K562 (cell line): ENCODE results near the gene FAM174C. TPM values are rescaled to one million over a fixed set of nuclear protein-coding genes. Genes with fewer than 3 reads are reported as not detected.

ENCODE experiments used
- CXXC5 ChIP-seq: fragments of 250-450 bp; sonication (Bioruptor Pico); IDR thresholded peaks from 2 replicates; pipeline ENCODE4 v1.8.0; 2022; ENCODE audit warnings: inconsistent platforms, mild to moderate bottlenecking, moderate library complexity
- EP300 ChIP-seq: IDR thresholded peaks from 2 replicates; pipeline ENCODE4 v1.6.1; 2012; ENCODE audit warnings: low read length, improper control_type of control experiment
- ESRRA ChIP-seq: fragments of 450-650 bp; IDR thresholded peaks from 2 replicates; pipeline ENCODE4 v1.6.1; 2014; ENCODE audit warnings: low read depth, mild to moderate bottlenecking, moderate library complexity, borderline replicate concordance
- HEY1 ChIP-seq: fragments of 250-450 bp; sonication (Bioruptor Pico); IDR thresholded peaks from 2 replicates; pipeline ENCODE4 v1.5.0; 2020; ENCODE audit warnings: mild to moderate bottlenecking, moderate library complexity, borderline replicate concordance
- HMGN3 ChIP-seq: IDR thresholded peaks from 2 replicates; pipeline ENCODE4 v1.6.1; 2011; ENCODE audit warnings: borderline replicate concordance, low read depth, mild to moderate bottlenecking, mixed read lengths, low read length; ENCODE audit not compliant: insufficient read length; ENCODE audit errors: extremely low read depth
- L3MBTL2 ChIP-seq: fragments of 450-650 bp; IDR thresholded peaks from 2 replicates; pipeline ENCODE4 v1.6.1; 2016; ENCODE audit warnings: mild to moderate bottlenecking, moderate library complexity
- MCM7 ChIP-seq, 2 experiments: fragments of 450-650 bp; IDR thresholded peaks; 2 replicates each; pipeline ENCODE4 v1.6.1; 2016 to 2018
- MEIS2 ChIP-seq: fragments of 450-650 bp; IDR thresholded peaks from 2 replicates; pipeline ENCODE4 v1.6.1; 2014; ENCODE audit warnings: mild to moderate bottlenecking; ENCODE audit not compliant: partially characterized antibody
- NRF1 ChIP-seq, 2 experiments: fragments of 450-650 bp; IDR thresholded peaks in 1 of 2; conservative IDR thresholded peaks in 1 of 2; 2 replicates each; pipeline ENCODE4 v1.6.1; 2014; ENCODE audit warnings: mild to moderate bottlenecking in 2 of 2
- RBFOX2 ChIP-seq: fragments of 200-400 bp; formaldehyde crosslinking; IDR thresholded peaks from 2 replicates; pipeline ENCODE4 v1.6.1; 2017; ENCODE audit warnings: low read depth, mild to moderate bottlenecking, low read length, moderate library complexity
- RCOR1 ChIP-seq, 2 experiments: IDR thresholded peaks; 2 replicates each; pipeline ENCODE4 v1.6.1; 2012; ENCODE audit warnings: low read depth in 2 of 2, low read length in 2 of 2, borderline replicate concordance in 1 of 2, improper control_type of control experiment in 1 of 2
- SIX5 ChIP-seq, 2 experiments: IDR thresholded peaks; 2 replicates each; pipeline ENCODE4 v1.6.1; 2011; ENCODE audit warnings: low read length in 2 of 2, borderline replicate concordance in 1 of 2, low read depth in 1 of 2, mild to moderate bottlenecking in 1 of 2, moderate library complexity in 1 of 2; ENCODE audit not compliant: insufficient read depth in 1 of 2
- ZBTB7A ChIP-seq: IDR thresholded peaks from 2 replicates; pipeline ENCODE4 v1.6.1; 2011; ENCODE audit warnings: low read depth, mild to moderate bottlenecking, low read length, moderate library complexity, borderline replicate concordance; ENCODE audit not compliant: control insufficient read depth
- ZNF263 ChIP-seq: sonication (generic); formaldehyde crosslinking; IDR thresholded peaks from 2 replicates; pipeline ENCODE4 v1.8.0; 2022; ENCODE audit warnings: mild to moderate bottlenecking, missing genetic modification reagents, borderline replicate concordance
- ZNF316 ChIP-seq: fragments of 450-650 bp; IDR thresholded peaks from 2 replicates; pipeline ENCODE4 v1.6.1; 2016
- ZNF431 ChIP-seq: sonication (generic); formaldehyde crosslinking; IDR thresholded peaks from 2 replicates; pipeline ENCODE4 v1.8.0; 2022; ENCODE audit warnings: mild to moderate bottlenecking, missing genetic modification reagents
- polyA plus RNA-seq, 8 experiments: library from polyadenylated mRNA; depleted of rRNA in 4 of 8; stranded (reverse) in 5 of 8; unstranded in 3 of 8; fragments of >200 nt; fragmentation: Nextera tagmentation in 2 of 8; fragmentation: Illumina TruSeq in 1 of 8; extraction: Ambion mirVana in 2 of 8; extraction: Trizol in 1 of 8; gene quantifications; 2 replicates each; pipeline versions ENCODE4 v1.2.1 to v1.2.3, GENCODE V29; 2011 to 2014; ENCODE audit warnings: inconsistent platforms in 1 of 8, missing spikeins in 1 of 8
- total RNA-seq, 7 experiments: library from RNA; depleted of rRNA in 6 of 7; stranded (reverse); fragments of >200 nt in 6 of 7; fragmentation: Illumina TruSeq in 2 of 7; extraction: Trizol in 2 of 7; gene quantifications; 2 replicates each; pipeline versions ENCODE4 v1.2.1 to v1.2.3, GENCODE V29; 2011 to 2021; ENCODE audit warnings: low replicate concordance in 1 of 7
- TF ChIP-seq, protein P1 (sequence below): sonication (generic); formaldehyde crosslinking; IDR thresholded peaks from 2 replicates; pipeline ENCODE4 v1.9.0; 2022; ENCODE audit warnings: mild to moderate bottlenecking, missing genetic modification reagents
- TF ChIP-seq, protein P2 (sequence below): IDR thresholded peaks from 2 replicates; pipeline ENCODE4 v1.6.1; 2014; ENCODE audit warnings: antibody characterized with exemption
- TF ChIP-seq, protein P3 (sequence below): fragments of 450-650 bp; IDR thresholded peaks from 2 replicates; pipeline ENCODE4 v1.6.1; 2016; ENCODE audit warnings: antibody characterized with exemption
- TF ChIP-seq, protein P4 (sequence below): fragments of 450-650 bp; IDR thresholded peaks from 2 replicates; pipeline ENCODE4 v1.6.1; 2016
- TF ChIP-seq, protein P5 (sequence below), 3 experiments: IDR thresholded peaks in 2 of 3; conservative IDR thresholded peaks in 1 of 3; 2 replicates each; pipeline ENCODE4 v1.5.1; 2011 to 2012; ENCODE audit warnings: low read length in 3 of 3, mild to moderate bottlenecking in 3 of 3, control low read depth in 2 of 3, improper control_type of control experiment in 1 of 3, inconsistent platforms in 1 of 3, low read depth in 1 of 3, mixed read lengths in 1 of 3, moderate library complexity in 1 of 3; ENCODE audit not compliant: insufficient read depth in 2 of 3

Gene FAM174C
- total and polyA plus RNA-seq, 9 of the 15 experiments (the other 6 are each of a cell fraction or from before 2014, with no cell fraction given), result 0.66 to 89.6 (median 20.3) TPM

DNA sequence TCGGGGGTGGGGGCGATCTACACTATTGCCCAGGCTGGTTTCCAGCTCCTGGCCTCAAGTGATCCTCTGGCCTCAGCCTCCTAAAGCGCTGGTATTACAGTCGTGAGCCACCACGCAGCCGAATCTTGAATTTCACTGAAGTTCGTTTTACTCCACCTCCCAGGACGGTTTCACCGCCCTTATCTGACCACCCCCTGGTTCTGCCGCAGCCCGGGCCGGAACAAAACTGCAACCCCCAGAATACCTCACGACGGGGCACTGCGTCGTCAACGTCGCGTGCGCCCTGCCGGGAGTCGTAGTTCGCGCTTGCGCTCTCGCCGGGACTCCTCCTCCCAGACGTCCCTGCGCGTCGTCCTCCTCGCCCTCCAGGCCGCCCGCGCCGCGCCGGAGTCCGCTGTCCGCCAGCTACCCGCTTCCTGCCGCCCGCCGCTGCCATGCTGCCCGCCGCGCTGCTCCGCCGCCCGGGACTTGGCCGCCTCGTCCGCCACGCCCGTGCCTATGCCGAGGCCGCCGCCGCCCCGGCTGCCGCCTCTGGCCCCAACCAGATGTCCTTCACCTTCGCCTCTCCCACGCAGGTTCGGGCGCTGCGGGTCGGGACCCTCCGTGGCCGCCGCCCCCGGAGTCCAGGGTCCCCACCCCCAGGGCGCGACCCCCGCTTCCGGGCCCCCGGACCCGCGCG lies 33.8 kb upstream of the FAM174C start, which contains the start of gene ATP5F1D (continued):
- TF ChIP-seq RBFOX2 (peak; percentile 87), MEIS2 (peak; percentile 56), CXXC5 (CRISPR knock-in tag) (peak; percentile 95), EP300 (peak; percentile 52; the same call in 1 of the 2 replicates), NRF1 (conservative IDR thresholded peaks at IDR 0.05 in 1 of 2, IDR thresholded peaks at IDR 0.05 in 1 of 2) (peak; percentile 88 to 91), SIX5 (IDR thresholded peaks at IDR 0.05; ENCODE audit: borderline replicate concordance in 1 of 2, insufficient read depth in 1 of 2, low read depth in 1 of 2, low read length in 2 of 2) (peak; percentile 98), HEY1 (CRISPR knock-in tag) (no peak), ZNF316 (no peak), ESRRA (peak; percentile 86), ZBTB7A (peak; percentile 69), HMGN3 (peak; percentile 51), MCM7 (IDR thresholded peaks at IDR 0.05) (no peak), RCOR1 (IDR thresholded peaks at IDR 0.05; ENCODE audit: borderline replicate concordance in 1 of 2, low read depth in 2 of 2, low read length in 2 of 2) (peak in 1 of 2 experiments; percentile 56; a peak in 2 of 4 replicates), L3MBTL2 (peak; percentile 68), ZNF431 (0 out of 2 replicates have a peak, but pooled peaks have one; percentile 27), ZNF263 (CRISPR knock-in tag) (peak; percentile 75)
- TF ChIP-seq, protein P1, sequence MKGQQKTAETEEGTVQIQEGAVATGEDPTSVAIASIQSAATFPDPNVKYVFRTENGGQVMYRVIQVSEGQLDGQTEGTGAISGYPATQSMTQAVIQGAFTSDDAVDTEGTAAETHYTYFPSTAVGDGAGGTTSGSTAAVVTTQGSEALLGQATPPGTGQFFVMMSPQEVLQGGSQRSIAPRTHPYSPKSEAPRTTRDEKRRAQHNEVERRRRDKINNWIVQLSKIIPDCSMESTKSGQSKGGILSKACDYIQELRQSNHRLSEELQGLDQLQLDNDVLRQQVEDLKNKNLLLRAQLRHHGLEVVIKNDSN (CRISPR knock-in tag), result peak; percentile 58; the same call in 1 of the 2 replicates
- TF ChIP-seq, protein P2, sequence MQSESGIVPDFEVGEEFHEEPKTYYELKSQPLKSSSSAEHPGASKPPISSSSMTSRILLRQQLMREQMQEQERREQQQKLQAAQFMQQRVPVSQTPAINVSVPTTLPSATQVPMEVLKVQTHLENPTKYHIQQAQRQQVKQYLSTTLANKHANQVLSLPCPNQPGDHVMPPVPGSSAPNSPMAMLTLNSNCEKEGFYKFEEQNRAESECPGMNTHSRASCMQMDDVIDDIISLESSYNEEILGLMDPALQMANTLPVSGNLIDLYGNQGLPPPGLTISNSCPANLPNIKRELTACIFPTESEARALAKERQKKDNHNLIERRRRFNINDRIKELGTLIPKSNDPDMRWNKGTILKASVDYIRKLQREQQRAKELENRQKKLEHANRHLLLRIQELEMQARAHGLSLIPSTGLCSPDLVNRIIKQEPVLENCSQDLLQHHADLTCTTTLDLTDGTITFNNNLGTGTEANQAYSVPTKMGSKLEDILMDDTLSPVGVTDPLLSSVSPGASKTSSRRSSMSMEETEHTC, result no peak
- TF ChIP-seq, protein P3, sequence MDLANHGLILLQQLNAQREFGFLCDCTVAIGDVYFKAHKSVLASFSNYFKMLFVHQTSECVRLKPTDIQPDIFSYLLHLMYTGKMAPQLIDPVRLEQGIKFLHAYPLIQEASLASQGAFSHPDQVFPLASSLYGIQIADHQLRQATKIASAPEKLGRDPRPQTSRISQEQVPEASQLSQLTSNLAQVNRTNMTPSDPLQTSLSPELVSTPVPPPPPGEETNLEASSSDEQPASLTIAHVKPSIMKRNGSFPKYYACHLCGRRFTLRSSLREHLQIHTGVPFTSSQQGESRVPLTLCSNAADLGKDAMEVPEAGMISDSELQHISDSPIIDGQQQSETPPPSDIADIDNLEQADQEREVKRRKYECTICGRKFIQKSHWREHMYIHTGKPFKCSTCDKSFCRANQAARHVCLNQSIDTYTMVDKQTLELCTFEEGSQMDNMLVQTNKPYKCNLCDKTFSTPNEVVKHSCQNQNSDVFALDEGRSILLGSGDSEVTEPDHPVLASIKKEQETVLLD, result peak; percentile 95
- TF ChIP-seq, protein P4, sequence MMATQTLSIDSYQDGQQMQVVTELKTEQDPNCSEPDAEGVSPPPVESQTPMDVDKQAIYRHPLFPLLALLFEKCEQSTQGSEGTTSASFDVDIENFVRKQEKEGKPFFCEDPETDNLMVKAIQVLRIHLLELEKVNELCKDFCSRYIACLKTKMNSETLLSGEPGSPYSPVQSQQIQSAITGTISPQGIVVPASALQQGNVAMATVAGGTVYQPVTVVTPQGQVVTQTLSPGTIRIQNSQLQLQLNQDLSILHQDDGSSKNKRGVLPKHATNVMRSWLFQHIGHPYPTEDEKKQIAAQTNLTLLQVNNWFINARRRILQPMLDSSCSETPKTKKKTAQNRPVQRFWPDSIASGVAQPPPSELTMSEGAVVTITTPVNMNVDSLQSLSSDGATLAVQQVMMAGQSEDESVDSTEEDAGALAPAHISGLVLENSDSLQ, result peak; percentile 66
- TF ChIP-seq, protein P5, sequence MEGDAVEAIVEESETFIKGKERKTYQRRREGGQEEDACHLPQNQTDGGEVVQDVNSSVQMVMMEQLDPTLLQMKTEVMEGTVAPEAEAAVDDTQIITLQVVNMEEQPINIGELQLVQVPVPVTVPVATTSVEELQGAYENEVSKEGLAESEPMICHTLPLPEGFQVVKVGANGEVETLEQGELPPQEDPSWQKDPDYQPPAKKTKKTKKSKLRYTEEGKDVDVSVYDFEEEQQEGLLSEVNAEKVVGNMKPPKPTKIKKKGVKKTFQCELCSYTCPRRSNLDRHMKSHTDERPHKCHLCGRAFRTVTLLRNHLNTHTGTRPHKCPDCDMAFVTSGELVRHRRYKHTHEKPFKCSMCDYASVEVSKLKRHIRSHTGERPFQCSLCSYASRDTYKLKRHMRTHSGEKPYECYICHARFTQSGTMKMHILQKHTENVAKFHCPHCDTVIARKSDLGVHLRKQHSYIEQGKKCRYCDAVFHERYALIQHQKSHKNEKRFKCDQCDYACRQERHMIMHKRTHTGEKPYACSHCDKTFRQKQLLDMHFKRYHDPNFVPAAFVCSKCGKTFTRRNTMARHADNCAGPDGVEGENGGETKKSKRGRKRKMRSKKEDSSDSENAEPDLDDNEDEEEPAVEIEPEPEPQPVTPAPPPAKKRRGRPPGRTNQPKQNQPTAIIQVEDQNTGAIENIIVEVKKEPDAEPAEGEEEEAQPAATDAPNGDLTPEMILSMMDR (IDR thresholded peaks at IDR 0.05 in 2 of 3, conservative IDR thresholded peaks at IDR 0.05 in 1 of 3; ENCODE audit: insufficient read depth in 2 of 3, low read depth in 1 of 3, low read length in 3 of 3), result 0 out of 6 replicates have a peak, but pooled peaks of 1 of the 3 experiments have one; percentile 9
